Measurements from ENCODE around the gene HOXA2.

DNA sequence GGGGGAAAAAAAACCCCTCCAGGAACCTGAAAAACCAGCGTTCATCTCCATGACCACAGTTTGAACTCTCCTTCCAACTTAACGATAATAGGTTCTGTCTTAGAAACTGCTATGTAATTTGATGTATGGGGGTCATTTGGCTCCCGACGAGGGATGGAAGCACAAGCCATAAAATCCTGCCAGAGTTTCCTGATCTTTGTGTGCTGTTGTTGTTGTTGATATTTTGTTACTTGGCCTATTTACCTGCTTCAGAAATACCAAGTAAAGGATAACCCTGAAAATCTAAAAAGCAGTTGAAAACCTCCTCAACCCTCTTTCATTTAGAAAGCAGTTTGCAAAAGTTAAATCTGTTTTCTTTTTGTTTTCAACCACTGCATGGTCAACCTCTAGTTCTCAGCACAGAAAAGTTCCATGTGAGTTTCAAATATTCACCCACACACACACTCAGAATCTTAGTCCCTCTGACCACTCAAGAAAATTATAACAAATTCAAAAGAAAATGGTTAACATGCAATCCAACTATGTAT is 9.3 kb upstream of the HOXA2 start:
- TF ChIP-seq, protein P1, sequence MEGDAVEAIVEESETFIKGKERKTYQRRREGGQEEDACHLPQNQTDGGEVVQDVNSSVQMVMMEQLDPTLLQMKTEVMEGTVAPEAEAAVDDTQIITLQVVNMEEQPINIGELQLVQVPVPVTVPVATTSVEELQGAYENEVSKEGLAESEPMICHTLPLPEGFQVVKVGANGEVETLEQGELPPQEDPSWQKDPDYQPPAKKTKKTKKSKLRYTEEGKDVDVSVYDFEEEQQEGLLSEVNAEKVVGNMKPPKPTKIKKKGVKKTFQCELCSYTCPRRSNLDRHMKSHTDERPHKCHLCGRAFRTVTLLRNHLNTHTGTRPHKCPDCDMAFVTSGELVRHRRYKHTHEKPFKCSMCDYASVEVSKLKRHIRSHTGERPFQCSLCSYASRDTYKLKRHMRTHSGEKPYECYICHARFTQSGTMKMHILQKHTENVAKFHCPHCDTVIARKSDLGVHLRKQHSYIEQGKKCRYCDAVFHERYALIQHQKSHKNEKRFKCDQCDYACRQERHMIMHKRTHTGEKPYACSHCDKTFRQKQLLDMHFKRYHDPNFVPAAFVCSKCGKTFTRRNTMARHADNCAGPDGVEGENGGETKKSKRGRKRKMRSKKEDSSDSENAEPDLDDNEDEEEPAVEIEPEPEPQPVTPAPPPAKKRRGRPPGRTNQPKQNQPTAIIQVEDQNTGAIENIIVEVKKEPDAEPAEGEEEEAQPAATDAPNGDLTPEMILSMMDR (IDR thresholded peaks at IDR 0.05) = no peak
- TF ChIP-seq POLR2A (IDR thresholded peaks at IDR 0.05) = no peak
